CD4-positive, alpha-beta T cell treated with Interleukin-15 for 1 hour (primary cell): ENCODE measurements around the gene SUGP2.

Experiments
- DNase-seq: peaks from one replicate; pipeline ENCODE4 v3.0.0-alpha.2; 2020

Gene SUGP2

DNA sequence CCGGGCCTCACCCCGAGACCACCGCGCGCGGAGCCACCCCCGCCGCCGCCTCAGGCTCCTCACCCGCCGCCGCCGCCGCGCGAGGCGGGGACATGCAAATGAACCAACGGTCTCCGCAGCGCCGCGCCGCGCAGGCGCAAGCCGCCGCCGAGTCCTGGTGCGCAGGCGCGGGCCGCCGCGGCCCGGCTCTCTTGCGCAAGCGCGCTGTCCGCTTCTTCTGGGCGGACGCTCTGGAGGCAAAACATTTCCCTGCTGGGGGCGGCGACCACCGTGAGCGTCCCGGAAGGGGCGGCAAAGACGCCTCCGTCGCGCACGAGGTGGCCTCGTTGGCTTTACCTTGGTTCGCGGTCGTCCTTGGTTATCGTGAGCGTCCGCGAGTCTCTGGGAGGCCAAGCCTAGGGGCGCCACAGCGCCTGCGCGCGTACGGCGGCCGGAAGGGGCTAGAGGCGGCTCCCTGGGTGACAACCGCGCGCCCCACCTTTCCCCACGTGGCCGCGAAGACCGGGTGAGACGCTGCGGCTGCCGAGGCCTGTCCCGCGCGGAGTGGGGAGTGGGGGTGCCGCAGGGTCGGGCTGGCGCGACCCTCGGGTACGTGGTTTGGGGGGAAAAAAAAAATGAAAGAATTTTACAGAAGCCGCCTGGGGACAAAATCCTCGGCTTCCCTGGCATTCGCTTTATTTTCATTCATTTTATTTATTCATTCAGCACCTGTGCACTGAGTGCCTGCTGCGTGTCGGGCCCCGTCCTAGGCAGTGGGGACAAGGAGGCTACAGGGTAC, at the start of gene SUGP2, which contains the start of gene ARMC6:
Gene SUGP2 (minus strand): TSS at position 92 of the 778 bp plus-strand sequence. CDS start 2,446 bp downstream, outside the sequence.
Gene ARMC6 (plus strand): TSS at position 178 of the 778 bp plus-strand sequence. CDS start 607 bp downstream, outside the sequence.
- DNase-seq = peak; percentile 90

DNA sequence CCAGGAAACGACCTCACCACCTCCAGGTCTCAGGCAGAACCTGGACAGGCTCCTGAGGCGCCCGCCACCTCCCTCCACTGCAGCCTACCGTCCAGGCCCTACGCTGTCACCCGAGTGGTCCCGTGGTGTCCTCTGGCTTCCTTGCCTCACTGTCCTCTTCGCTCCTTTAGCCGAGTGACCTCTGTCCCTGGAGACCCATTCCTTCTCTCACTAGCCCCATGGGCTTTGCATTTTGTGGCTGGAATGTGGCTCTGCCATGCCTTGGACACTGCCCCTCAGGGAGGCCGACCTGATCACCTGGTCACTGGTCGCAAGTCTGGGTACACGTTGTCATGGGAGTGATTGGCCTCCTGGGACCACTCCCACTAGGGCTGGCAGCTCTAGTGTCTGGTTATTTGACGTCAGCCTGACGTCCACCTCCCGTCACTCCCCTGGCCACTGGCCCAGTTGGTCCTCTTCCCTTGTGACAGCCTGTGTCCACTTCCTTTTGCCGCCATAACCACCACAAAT, 48.4 kb upstream of the SUGP2 start:
- DNase-seq = no peak

DNA sequence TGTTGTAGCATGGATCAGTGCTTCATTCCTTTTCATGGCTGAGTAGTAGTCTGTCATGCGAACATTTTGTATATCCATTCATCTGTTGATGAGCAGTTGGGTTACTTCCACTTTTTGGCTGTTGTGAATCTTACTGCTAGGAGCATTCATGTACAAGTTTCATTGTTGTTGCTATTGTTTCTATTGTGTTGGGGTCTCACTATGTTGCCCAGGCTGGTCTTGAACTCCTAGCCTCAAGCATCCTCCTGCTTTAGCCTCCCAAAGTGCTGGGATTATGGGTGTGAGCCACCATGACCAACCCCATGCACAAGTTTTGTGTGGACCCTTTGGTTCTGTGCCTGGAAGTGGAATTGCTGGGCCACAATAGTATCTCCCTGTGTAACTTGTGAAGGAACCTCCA, 46.3 kb upstream of the SUGP2 start:
- no peak for DNase-seq

GRCh38 chr19:19078801-19079200, 45.5 kb upstream of the SUGP2 start:
- DNase-seq = no peak

- no peak for DNase-seq
Observed at GRCh38 chr19:19077103-19077502, 43.8 kb upstream of the SUGP2 start.

DNA sequence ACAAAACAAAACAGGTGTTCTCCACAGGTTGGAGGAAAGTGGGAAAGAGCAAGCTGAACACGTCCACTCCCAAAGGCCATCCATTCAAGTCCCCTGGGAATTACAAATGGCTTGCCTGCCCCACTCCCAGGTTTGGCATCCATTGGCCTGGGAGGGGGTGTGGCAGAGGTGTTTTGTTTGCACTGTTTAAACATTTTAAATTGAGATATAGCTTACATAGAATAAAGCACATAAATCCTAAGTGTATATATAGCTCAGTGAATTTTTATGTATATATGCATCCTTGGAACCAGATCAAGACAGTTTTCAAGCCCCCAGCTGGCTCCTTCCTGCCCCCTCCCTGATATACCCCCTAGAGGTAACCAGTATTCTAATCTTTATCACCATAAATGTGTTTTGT, 43.2 kb upstream of the SUGP2 start:
- no peak for DNase-seq

GRCh38 chr19:19075126-19075525, 41.8 kb upstream of the SUGP2 start:
- no peak for DNase-seq

- DNase-seq = no peak
Observed at GRCh38 chr19:19074196-19074882, 41.0 kb upstream of the SUGP2 start.

GRCh38 chr19:19071897-19072296, 38.6 kb upstream of the SUGP2 start:
- DNase-seq = no peak

DNA sequence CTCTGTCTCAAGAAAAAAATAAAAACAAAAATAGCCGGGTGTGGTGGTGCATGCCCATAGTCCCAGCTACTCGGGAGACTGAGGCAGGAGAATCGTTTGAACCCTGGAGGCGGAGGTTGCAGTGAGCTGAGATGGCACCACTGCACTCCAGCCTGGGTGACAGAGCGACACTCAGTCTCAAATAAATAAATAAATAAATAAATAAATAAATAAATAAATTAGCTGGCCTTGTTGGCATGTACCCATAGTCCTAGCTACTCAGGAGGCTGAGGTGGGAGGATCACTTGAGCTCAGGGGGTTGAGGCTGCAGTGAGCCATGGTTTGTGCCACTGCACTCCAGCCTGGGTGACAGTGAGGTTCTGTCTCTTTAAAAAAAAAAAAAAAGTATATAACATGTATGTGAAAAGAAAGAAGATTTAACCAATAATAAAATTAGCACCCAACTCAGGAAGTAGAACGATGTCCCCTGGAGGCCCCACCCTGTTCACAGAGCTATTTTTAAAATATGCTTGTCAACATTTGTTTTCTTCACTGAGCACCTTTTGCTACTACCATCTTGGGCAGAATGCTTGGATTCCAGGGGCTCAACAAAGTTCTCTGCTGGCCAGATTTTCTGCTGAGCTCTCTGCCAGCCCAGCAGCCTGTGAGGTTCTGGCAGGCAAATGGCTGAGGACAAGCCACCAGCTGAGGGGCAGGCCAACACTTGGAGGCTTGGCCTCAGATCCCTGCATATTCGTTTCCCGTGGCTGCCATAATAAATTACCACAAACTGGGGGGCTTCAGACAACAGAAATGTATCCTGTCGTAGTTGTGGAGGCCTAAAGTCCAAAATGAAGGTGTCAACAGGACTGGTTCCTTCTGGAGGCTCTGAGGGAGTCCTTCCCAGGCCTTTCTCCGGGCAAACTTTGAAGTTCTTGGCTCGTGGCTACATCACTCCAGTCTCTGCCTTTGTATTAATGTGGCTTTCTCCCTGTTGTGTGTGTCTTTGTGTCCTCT, 35.6 kb upstream of the SUGP2 start:
- DNase-seq = no peak

DNA sequence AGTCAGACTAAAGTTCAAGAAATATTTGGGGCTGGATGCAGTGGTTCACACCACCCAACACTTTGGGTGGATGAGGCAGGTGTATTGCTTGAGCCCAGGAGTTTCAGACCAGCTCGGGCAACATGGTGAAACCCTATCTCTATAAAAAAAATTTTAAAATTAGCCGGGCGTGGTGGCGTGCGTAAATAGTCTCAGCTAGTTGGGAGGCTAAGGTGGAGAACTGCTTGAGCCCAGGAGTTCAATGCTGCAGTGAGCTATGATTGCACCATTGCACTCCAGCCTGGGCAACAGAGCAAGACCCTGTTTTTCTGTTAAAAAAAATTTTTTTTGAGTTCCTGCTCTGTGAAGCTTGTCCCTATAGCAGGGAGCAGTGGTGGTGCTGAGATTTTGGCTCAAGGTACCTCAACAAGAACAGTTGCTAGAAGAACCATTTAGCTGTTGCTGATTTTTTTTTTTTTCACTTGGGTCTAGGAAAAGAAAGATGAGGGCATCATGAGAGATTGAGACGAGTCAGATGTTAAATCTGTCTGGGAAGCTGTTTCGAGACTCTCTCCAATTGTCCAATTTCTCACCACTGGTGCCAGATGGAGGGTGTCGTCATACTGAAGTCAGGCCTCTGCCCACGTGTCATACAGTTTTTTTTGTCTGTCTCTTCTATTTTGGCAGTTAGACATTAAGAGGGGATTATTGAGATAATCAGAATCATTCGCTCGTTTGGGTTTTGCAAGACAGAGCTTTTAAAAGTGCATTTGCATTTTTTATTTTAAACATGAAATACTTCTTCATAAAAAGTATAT, 34.2 kb upstream of the SUGP2 start:
- DNase-seq = no peak

DNA sequence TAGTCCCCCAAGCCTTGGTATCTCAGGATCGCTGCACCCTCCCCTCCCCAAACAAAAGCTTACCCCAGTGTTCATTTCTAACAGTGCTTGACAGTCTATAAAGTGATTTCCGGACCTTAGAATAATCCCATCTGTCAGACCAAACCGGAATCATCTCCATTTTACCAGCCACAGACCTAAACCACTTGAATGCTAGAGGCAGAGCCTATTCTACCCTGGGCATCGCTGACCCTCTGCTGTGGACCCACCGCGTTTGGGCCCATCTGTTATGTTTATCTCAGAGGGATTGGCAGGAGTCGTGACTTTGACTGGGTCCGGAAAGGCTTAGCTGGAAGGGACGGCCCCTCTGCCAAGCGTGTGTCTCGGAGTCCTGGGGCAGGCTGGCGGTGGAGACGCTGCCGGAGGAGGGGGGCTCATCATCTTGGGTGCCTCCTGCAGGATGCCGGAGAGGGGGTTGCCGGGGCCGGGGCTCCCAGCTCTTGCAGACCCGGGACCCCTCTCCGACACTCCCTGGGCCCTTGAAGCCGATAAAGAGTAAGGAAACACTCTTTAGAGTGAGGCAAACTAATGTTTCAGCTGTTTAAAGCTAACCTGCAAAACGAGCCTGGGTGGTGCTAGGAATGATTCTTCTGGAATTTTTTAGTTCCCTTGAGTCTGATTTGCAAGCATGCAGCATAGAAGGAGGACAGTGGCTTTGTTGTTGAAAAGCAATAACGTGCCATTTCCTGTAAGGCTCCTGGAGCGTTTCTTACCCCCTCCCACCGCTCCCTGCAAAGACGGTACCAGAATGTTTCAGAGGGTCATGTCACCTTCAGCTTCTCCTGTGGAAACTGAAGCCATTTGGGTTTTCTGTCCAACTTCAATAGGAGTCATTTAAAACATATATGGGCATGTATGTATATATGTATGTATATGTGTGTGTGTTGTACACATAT, 31.8 kb upstream of the SUGP2 start:
- no peak for DNase-seq

GRCh38 chr19:19064098-19064722, 30.9 kb upstream of the SUGP2 start:
- DNase-seq = no peak

DNA sequence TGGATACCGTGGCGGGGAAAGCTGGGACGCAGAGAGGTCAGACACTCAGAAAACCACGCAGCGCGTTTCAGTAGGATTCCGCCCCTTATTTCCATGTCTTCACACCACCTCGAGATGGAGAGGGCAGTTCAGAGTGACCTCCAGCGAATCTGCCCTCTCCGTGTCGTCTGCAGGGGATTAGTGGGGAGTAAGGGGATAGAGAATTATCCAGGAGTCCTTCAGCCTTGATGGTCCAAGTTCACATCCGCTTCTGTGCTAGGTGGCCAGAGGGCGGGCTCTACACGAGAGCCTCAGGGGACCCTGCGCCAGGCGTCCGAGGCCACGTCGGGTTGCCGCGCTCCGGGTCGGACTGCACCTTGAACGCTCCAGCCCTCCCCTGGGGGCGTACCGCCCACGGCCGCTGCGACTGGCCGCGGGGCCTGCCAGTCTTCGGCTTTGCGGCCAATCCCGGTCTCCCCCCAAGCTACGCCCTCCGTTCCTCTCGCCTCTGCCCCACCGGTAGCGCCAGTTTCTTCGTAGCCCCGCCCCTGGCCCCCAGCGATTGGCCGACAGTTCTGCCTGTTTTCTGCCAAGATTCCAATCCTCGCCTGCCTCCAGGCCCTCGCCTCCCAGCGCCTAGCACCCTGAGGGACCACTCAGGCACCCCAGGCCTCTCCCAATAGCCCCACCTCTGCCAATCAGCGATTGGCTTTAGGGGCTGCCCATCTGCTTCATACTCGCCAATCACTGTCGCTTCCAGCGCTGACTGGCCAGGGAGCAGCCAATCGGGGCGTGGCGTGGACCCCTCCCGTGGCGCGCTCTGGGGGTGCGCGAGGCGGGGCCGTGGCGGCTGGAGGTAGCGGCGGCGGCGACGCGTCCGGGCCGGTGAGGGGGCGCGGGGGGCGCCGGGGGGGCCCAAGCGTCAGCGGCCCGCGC, 30.1 kb upstream of the SUGP2 start, which contains the start of gene SLC25A42:
Gene SLC25A42 (plus strand): TSS at position 812 of the 915 bp plus-strand sequence. CDS start 32,131 bp downstream, outside the sequence.
- peak; percentile 100 for DNase-seq

DNA sequence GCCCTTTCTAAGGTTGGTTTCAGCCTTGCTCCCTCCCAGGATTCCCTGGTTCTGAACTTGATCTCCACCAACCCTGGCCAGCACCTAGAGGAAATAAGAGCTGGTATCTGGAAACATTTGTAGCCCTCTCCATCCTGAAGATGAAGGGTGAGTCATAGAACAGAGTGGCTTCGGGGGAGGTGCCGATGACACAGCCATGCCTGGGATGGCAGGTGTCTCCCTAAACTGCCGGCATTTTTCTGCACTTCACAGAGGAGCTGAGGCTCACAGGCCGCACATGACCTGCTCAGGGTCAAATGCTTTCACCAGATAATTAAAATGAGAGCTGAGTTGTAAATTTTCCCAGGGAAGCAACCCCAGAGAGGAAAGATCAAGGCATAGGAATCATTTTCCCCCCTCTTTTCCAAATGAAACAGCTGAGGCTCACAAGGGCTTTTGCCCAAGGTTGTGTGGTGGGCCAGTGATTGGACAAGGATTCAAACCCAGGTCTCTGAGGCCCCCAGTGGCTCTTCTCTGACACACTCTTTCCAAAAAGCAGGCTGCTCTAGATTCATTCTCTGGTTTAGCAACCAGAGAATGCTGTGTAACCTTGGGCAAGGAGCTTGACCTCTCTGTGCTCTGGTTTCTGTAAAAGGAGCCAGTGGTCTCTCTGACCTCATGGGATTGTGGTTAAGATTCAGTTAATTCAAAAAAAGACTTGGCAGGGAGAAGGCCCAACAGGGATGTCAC, 29.3 kb upstream of the SUGP2 start:
- no peak for DNase-seq

DNA sequence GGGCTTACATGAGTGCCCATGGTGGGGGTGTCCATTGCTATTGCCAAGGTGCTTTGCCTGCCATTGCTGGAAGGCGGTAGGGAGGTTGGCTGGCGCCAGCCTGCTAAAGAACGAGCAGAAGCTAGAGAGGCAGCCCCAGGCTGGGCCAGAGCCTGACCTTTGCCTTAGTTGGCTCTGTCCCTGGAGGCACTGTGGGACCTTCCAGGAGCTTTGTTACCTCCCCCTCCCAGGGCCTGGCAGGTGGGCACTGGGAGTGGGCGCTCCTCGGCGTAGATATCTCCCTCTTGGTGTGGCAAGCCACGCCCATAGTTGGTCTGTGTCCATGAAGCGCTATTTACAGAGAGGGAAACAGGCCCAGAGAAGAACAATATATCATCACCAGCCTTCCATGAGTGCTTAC, 28.2 kb upstream of the SUGP2 start:
- DNase-seq = no peak

DNA sequence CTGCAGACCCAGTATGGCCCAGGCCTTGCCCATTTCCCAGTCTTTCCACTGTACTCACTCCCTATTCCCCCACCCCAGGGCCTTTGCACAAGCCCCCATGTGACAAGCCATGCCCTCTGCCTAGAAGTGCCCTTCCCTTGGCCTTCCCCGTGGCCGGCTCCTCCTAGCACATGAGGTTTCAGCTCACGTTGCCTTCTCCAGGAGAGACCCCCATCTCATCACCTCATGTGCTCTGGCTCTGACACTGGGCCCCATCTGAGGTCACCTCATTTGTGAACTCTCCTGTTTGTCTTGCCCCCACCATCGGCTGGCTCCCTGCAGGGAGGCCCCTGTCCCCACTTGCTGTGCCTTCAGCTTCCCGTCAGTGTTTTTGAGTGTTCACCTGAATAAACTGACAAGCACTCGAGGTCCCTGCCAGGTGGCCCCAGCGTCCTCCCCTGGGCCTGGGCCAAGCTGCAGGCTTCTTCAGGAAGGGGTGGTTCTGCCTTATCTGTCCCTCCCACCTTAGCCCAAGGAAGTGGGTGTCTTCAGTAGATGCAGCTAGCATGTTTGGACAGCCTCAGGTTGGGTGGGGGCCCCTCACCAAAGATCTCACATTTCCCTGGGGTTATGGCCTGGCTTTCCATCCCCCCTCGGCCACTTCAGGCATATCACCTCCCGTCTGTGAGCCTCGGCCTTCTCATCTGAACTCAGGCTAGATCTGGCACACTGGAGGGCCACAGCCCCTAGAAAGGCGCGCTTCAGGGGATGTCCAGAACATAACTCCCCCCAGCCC, 26.7 kb upstream of the SUGP2 start:
- DNase-seq = no peak
